Effector memory CD8-positive, alpha-beta T cell (primary cell): ENCODE results near the gene PPARD.

Experiments used
- ATAC-seq: fragments of 150-1000 bp; cut with Tn5 transposase; replicated peaks from 2 replicates; pipeline ENCODE4 v1.10.0; 2021; ENCODE audit warnings: mild to moderate bottlenecking, moderate library complexity
- DNase-seq, 3 experiments: peaks; one replicate each; pipeline ENCODE4 v3.0.0; 2021
- H3K27ac Mint-ChIP-seq, 2 donors: one replicate each; pipeline ENCODE4 v1.8.0; 2022; ENCODE audit warnings: mild to moderate bottlenecking in 2 of 2, mixed read lengths in 2 of 2, moderate library complexity in 2 of 2
- H3K27me3 Mint-ChIP-seq, 2 donors: one replicate each; pipeline ENCODE4 v1.8.0; 2022; ENCODE audit warnings: mixed read lengths in 2 of 2
- H3K36me3 Mint-ChIP-seq: one replicate; pipeline ENCODE4 v1.8.0; 2022; ENCODE audit warnings: mild to moderate bottlenecking, moderate library complexity, mixed read lengths; ENCODE audit not compliant: insufficient read depth
- H3K4me1 Mint-ChIP-seq, 2 donors: one replicate each; pipeline ENCODE4 v1.8.0; 2022; ENCODE audit warnings: low read depth in 2 of 2, mixed read lengths in 2 of 2
- H3K4me3 Mint-ChIP-seq, 2 donors: one replicate each; pipeline ENCODE4 v1.8.0; 2022; ENCODE audit warnings: mild to moderate bottlenecking in 2 of 2, mixed read lengths in 2 of 2, moderate library complexity in 2 of 2
- H3K9me3 Mint-ChIP-seq, 2 donors: one replicate each; pipeline ENCODE4 v1.8.0; 2022; ENCODE audit warnings: mixed read lengths in 2 of 2

PPARD gene

GRCh38 chr6:35352735-35353134, 10.4 kb downstream of the PPARD start:
- peaks cover 21 to 22% of the 10 kb centered on the region in 2 donors for H3K4me1 Mint-ChIP-seq
- DNase-seq (no peak), ATAC-seq (no peak)
- H3K36me3 Mint-ChIP-seq = peaks cover 64% of the 10 kb centered on the region
- H3K4me3 Mint-ChIP-seq = no peak overlapping the region
- no peak overlapping the region for H3K27ac Mint-ChIP-seq
- H3K27me3 Mint-ChIP-seq = no peaks in the 10 kb centered on the region
- no peaks in the 10 kb centered on the region for H3K9me3 Mint-ChIP-seq

- peaks cover 52% of the 10 kb centered on the region for H3K36me3 Mint-ChIP-seq
- H3K4me1 Mint-ChIP-seq = peaks cover 17 to 24% of the 10 kb centered on the region in 2 donors
- no peak overlapping the region for H3K4me3 Mint-ChIP-seq
- no peaks in the 10 kb centered on the region for H3K27me3 Mint-ChIP-seq
- DNase-seq (no peak), ATAC-seq (no peak)
- H3K9me3 Mint-ChIP-seq = no peaks in the 10 kb centered on the region
- no peak overlapping the region for H3K27ac Mint-ChIP-seq
Observed at GRCh38 chr6:35354361-35355135, 12.2 kb downstream of the PPARD start.

- H3K36me3 Mint-ChIP-seq = peaks cover 41% of the 10 kb centered on the region
- peaks cover 18 to 31% of the 10 kb centered on the region in 2 donors for H3K4me1 Mint-ChIP-seq
- H3K4me3 Mint-ChIP-seq = no peak overlapping the region
- no peak for DNase-seq
- no peak for ATAC-seq
- H3K27me3 Mint-ChIP-seq = no peaks in the 10 kb centered on the region
- peak overlapping the region in 1 of 2 donors; percentile 1 for H3K27ac Mint-ChIP-seq
- H3K9me3 Mint-ChIP-seq = no peaks in the 10 kb centered on the region
Observed at GRCh38 chr6:35356391-35356790, 14.0 kb downstream of the PPARD start.

GRCh38 chr6:35357677-35358076, 15.3 kb downstream of the PPARD start:
- no peak overlapping the region for H3K4me3 Mint-ChIP-seq
- H3K27me3 Mint-ChIP-seq = no peaks in the 10 kb centered on the region
- H3K36me3 Mint-ChIP-seq = peaks cover 28% of the 10 kb centered on the region
- DNase-seq (no peak), ATAC-seq (no peak)
- no peaks in the 10 kb centered on the region for H3K9me3 Mint-ChIP-seq
- H3K27ac Mint-ChIP-seq = no peak overlapping the region
- peaks cover 18 to 38% of the 10 kb centered on the region in 2 donors for H3K4me1 Mint-ChIP-seq

GRCh38 chr6:35358086-35358485, 15.7 kb downstream of the PPARD start:
- Mint-ChIP-seq H3K4me3 (no peak overlapping the region), H3K9me3 (no peaks in the 10 kb centered on the region), H3K36me3 (peaks cover 25% of the 10 kb centered on the region), H3K4me1 (peaks cover 20 to 36% of the 10 kb centered on the region in 2 donors), H3K27me3 (no peaks in the 10 kb centered on the region), H3K27ac (peak overlapping the region in 1 of 2 donors; percentile 82)
- DNase-seq (no peak), ATAC-seq (no peak)

GRCh38 chr6:35359346-35359743, 17.0 kb downstream of the PPARD start:
- DNase-seq = no peak
- no peak for ATAC-seq
- Mint-ChIP-seq H3K4me3 (no peak overlapping the region), H3K36me3 (peaks cover 13% of the 10 kb centered on the region), H3K27ac (peak overlapping the region; percentile 52 to 62), H3K9me3 (no peaks in the 10 kb centered on the region), H3K4me1 (peaks cover 22 to 35% of the 10 kb centered on the region in 2 donors), H3K27me3 (no peaks in the 10 kb centered on the region)

- Mint-ChIP-seq H3K27ac (peak overlapping the region; percentile 52 to 62), H3K9me3 (no peaks in the 10 kb centered on the region), H3K27me3 (no peaks in the 10 kb centered on the region), H3K4me1 (peaks cover 22 to 35% of the 10 kb centered on the region in 2 donors), H3K36me3 (peaks cover 15% of the 10 kb centered on the region), H3K4me3 (no peak overlapping the region)
- no peak for DNase-seq
- ATAC-seq = no peak
Observed at GRCh38 chr6:35359744-35360348, 17.5 kb downstream of the PPARD start.

- Mint-ChIP-seq H3K9me3 (no peaks in the 10 kb centered on the region), H3K4me3 (no peak overlapping the region), H3K27ac (peak overlapping the region in 1 of 2 donors; percentile 62), H3K4me1 (peaks cover 24 to 35% of the 10 kb centered on the region in 2 donors), H3K27me3 (no peaks in the 10 kb centered on the region), H3K36me3 (peaks cover 15% of the 10 kb centered on the region)
- DNase-seq (no peak), ATAC-seq (no peak)
Observed at GRCh38 chr6:35360349-35361138, 18.2 kb downstream of the PPARD start.

GRCh38 chr6:35362200-35362599, 19.8 kb downstream of the PPARD start:
- Mint-ChIP-seq H3K9me3 (no peaks in the 10 kb centered on the region), H3K27me3 (no peaks in the 10 kb centered on the region), H3K4me1 (peaks cover 23 to 40% of the 10 kb centered on the region in 2 donors), H3K27ac (peak overlapping the region in 1 of 2 donors; percentile 13), H3K36me3 (peaks cover 8% of the 10 kb centered on the region), H3K4me3 (no peak overlapping the region)
- ATAC-seq (no peak), DNase-seq (no peak)

GRCh38 chr6:35363293-35363750, 21.0 kb downstream of the PPARD start:
- H3K4me1 Mint-ChIP-seq = peaks cover 26 to 34% of the 10 kb centered on the region in 2 donors

GRCh38 chr6:35365594-35366203, 23.3 kb downstream of the PPARD start:
- no peak for DNase-seq
- H3K4me1 Mint-ChIP-seq = peaks cover 33 to 41% of the 10 kb centered on the region in 2 donors
- no peaks in the 10 kb centered on the region for H3K27me3 Mint-ChIP-seq
- peaks cover 5% of the 10 kb centered on the region for H3K36me3 Mint-ChIP-seq
- H3K4me3 Mint-ChIP-seq = no peak overlapping the region
- H3K9me3 Mint-ChIP-seq = no peaks in the 10 kb centered on the region
- no peak for ATAC-seq
- no peak overlapping the region for H3K27ac Mint-ChIP-seq

More at GRCh38 chr6:35363293-35363750, 21.0 kb downstream of the PPARD start:
- DNase-seq = no peak
- Mint-ChIP-seq H3K4me3 (no peak overlapping the region), H3K27ac (peak overlapping the region in 1 of 2 donors; percentile 13), H3K36me3 (peaks cover 8% of the 10 kb centered on the region), H3K9me3 (no peaks in the 10 kb centered on the region), H3K27me3 (no peaks in the 10 kb centered on the region)
- no peak for ATAC-seq

GRCh38 chr6:35366204-35366596, 23.8 kb downstream of the PPARD start:
- Mint-ChIP-seq H3K36me3 (peaks cover 4% of the 10 kb centered on the region), H3K27ac (no peak overlapping the region), H3K4me3 (no peak overlapping the region), H3K4me1 (peaks cover 38 to 40% of the 10 kb centered on the region in 2 donors), H3K9me3 (no peaks in the 10 kb centered on the region), H3K27me3 (no peaks in the 10 kb centered on the region)
- DNase-seq (no peak), ATAC-seq (no peak)

GRCh38 chr6:35367646-35368037, 25.3 kb downstream of the PPARD start:
- DNase-seq = no peak
- no peak for ATAC-seq
- Mint-ChIP-seq H3K9me3 (no peaks in the 10 kb centered on the region), H3K27ac (no peak overlapping the region), H3K4me1 (peaks cover 36 to 46% of the 10 kb centered on the region in 2 donors), H3K4me3 (no peak overlapping the region), H3K27me3 (no peaks in the 10 kb centered on the region), H3K36me3 (peaks cover 4% of the 10 kb centered on the region)
